ENCODE results near the gene ALKBH1.

Gene ALKBH1

GRCh38 chr14:77746064-77746702 is 38.4 kb upstream of the ALKBH1 start:
- no peaks in the 10 kb centered on the region for H3K27me3 ChIP-seq (ENCODE audit: control insufficient read depth, low read length)
- peaks cover 50% of the 10 kb centered on the region for H3K79me2 ChIP-seq (ENCODE audit: control insufficient read depth, low read length)
- peaks cover 4% of the 10 kb centered on the region; the same call in 1 of the 2 replicates for H4K20me1 ChIP-seq (ENCODE audit: control insufficient read depth, insufficient read depth, low read depth, low read length)
- H3K4me3 ChIP-seq (ENCODE audit: low read length), result no peak overlapping the region
- no peaks in the 10 kb centered on the region for H3F3A ChIP-seq (ENCODE audit: control insufficient read depth, insufficient read depth)
- H3K36me3 ChIP-seq (ENCODE audit: control insufficient read depth, low read length), result peaks cover 68% of the 10 kb centered on the region
- no peak overlapping the region for H3K27ac ChIP-seq (ENCODE audit: low read depth, low read length)
- H3K9me2 ChIP-seq (replicated peaks; ENCODE audit: control insufficient read depth, low read length), result no peaks in the 10 kb centered on the region
- no peak for TF ChIP-seq EZH2phosphoT487 (IDR thresholded peaks at IDR 0.05; ENCODE audit: borderline replicate concordance, low read length)
- TF ChIP-seq CTCF (IDR thresholded peaks at IDR 0.05; ENCODE audit: low read depth, low read length, poor library complexity, severe bottlenecking), result no peak
- H3K9me3 ChIP-seq (ENCODE audit: control insufficient read depth, insufficient read depth, low read length), result no peaks in the 10 kb centered on the region
- no peak overlapping the region for H3K4me2 ChIP-seq (ENCODE audit: low read length)
- no peaks in the 10 kb centered on the region for H3K4me1 ChIP-seq (ENCODE audit: control insufficient read depth, low read length)

- H3K9me3 ChIP-seq (ENCODE audit: control insufficient read depth, insufficient read depth, low read length), result no peaks in the 10 kb centered on the region
- no peaks in the 10 kb centered on the region for H3K9me2 ChIP-seq (replicated peaks; ENCODE audit: control insufficient read depth, low read length)
- H3K4me2 ChIP-seq (ENCODE audit: low read length), result no peak overlapping the region
- peaks cover 51% of the 10 kb centered on the region for H3K79me2 ChIP-seq (ENCODE audit: control insufficient read depth, low read length)
- no peak overlapping the region for H3K4me3 ChIP-seq (ENCODE audit: low read length)
- H3K27me3 ChIP-seq (ENCODE audit: control insufficient read depth, low read length), result no peaks in the 10 kb centered on the region
- H4K20me1 ChIP-seq (ENCODE audit: control insufficient read depth, insufficient read depth, low read depth, low read length), result peaks cover 4% of the 10 kb centered on the region; the same call in 1 of the 2 replicates
- no peak for TF ChIP-seq EZH2phosphoT487 (IDR thresholded peaks at IDR 0.05; ENCODE audit: borderline replicate concordance, low read length)
- TF ChIP-seq CTCF (IDR thresholded peaks at IDR 0.05; ENCODE audit: low read depth, low read length, poor library complexity, severe bottlenecking), result no peak
- no peak overlapping the region for H3K27ac ChIP-seq (ENCODE audit: low read depth, low read length)
- no peaks in the 10 kb centered on the region for H3F3A ChIP-seq (ENCODE audit: control insufficient read depth, insufficient read depth)
- peaks cover 75% of the 10 kb centered on the region for H3K36me3 ChIP-seq (ENCODE audit: control insufficient read depth, low read length)
- no peaks in the 10 kb centered on the region for H3K4me1 ChIP-seq (ENCODE audit: control insufficient read depth, low read length)
These were observed 33.6 kb upstream of the ALKBH1 start for GRCh38 chr14:77741438-77741837.

- peaks cover 81% of the 10 kb centered on the region for H3K36me3 ChIP-seq (ENCODE audit: control insufficient read depth, low read length)
- no peak overlapping the region for H3K4me2 ChIP-seq (ENCODE audit: low read length)
- H3K4me3 ChIP-seq (ENCODE audit: low read length), result no peak overlapping the region
These were observed 30.9 kb upstream of the ALKBH1 start for GRCh38 chr14:77738559-77739250.

More at GRCh38 chr14:77738559-77739250, 30.9 kb upstream of the ALKBH1 start:
- Histone ChIP-seq H3K9me2 (replicated peaks; ENCODE audit: control insufficient read depth, low read length) (no peaks in the 10 kb centered on the region), H3K27ac (ENCODE audit: low read depth, low read length) (no peak overlapping the region), H3F3A (ENCODE audit: control insufficient read depth, insufficient read depth) (no peaks in the 10 kb centered on the region), H3K27me3 (ENCODE audit: control insufficient read depth, low read length) (no peaks in the 10 kb centered on the region), H3K9me3 (ENCODE audit: control insufficient read depth, insufficient read depth, low read length) (no peaks in the 10 kb centered on the region), H3K4me1 (ENCODE audit: control insufficient read depth, low read length) (no peaks in the 10 kb centered on the region), H4K20me1 (ENCODE audit: control insufficient read depth, insufficient read depth, low read depth, low read length) (no peaks in the 10 kb centered on the region), H3K79me2 (ENCODE audit: control insufficient read depth, low read length) (peaks cover 32% of the 10 kb centered on the region)
- no peak for TF ChIP-seq EZH2phosphoT487 (IDR thresholded peaks at IDR 0.05; ENCODE audit: borderline replicate concordance, low read length)
- TF ChIP-seq CTCF (IDR thresholded peaks at IDR 0.05; ENCODE audit: low read depth, low read length, poor library complexity, severe bottlenecking), result no peak
